ENCODE results near the gene PLIN4.

Gene PLIN4

DNA sequence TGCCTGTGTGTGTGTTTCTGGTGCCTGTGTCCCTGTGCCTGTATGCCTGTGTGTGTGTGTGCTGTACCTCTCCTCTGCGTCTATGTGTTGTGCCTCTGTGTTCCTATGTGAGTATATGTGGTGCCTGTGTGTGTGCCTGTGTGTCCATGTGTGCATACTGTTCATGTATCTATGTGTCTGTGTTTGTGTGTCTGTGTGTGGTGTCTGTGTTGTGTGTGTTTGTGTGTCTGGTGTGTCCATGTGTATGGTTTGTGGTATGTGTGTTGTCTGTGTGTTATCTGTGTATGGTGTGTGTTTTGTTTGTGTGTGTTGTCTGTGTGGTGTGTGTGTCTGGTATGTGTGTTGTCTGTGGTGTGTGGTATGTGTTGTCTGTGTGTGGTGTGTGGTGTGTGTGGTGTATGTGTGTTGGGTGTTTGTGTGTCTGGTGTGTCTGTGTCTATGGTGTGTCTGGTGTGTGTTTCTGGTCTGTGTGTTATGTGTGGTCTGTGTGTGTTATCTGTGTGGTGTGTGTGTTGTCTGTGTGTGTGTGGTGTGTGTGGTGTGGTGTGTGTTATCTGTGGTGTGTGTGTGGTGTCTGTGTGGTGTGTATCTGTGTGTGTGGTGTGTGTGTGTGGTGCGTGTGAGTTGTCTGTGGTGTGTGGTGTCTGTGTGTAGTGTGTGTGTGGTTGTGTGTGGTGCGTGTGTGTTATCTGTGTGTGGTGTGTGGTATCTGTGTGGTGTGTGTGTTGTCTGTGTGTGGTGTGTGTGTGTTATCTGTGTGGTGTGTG, 25.8 kb downstream of the PLIN4 start:
- peak; percentile 41 for DNase-seq (ENCODE audit: low spot score)

GRCh38 chr19:4491446-4491845, 26.8 kb downstream of the PLIN4 start:
- peak; percentile 57 for DNase-seq (ENCODE audit: low spot score)

DNA sequence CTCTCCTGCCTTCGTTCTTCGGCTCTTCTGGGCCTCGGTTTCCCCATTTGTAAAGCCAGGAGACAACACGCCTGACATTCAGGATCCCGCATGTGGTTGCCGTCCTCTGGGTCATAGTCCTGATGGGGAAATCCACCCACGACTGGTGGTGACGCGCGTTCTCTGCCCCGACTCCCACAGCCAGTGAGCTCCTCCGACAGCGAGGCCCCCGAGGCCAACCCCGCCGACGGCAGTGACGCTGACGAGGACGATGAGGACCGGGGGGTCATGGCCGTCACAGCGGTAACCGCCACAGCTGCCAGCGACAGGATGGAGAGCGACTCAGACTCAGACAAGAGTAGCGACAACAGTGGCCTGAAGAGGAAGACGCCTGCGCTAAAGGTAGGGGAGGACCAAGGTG, 29.8 kb downstream of the PLIN4 start:
- DNase-seq (ENCODE audit: low spot score) = no peak

DNA sequence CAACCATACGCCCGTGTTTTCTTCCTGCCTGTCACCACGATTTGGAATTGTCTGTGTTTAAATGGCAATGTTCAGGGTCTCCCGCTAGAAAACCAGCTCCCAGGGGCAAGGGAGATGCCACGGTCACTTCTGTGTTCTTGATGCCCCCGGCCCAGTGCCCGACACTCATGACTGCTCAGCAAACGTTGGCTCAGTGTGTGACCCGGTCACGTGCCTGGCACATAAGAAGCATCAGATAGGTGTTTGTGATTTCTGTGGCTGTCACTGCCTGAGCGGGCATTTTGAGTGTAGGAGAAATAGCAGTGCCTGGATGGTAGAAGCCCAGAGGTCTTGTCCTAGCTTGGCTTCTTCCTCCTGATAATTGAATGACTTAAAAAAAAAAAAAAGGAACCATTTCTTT, 30.7 kb downstream of the PLIN4 start:
- peak; percentile 55 for DNase-seq (ENCODE audit: low spot score)

DNA sequence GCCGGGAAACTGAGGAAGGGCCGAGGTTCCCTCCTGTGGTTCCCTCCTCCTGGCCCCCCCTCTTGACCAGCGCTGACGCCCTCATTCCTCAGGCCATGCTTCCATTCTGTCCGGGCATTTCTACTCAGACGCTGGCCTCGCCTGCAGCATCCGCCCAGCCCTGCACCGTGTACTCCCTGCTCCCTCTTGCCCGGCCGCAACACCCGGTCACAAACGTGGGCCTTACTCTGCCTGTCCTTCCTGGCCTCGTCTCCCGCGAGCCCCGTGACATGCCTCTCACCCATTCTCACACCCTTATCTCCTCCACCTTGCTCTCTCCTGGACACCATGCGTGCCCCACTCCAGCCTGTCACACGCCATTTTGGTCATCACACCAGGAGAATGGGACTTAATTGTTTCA, 34.9 kb downstream of the PLIN4 start:
- DNase-seq (ENCODE audit: low spot score) = peak; percentile 50

DNA sequence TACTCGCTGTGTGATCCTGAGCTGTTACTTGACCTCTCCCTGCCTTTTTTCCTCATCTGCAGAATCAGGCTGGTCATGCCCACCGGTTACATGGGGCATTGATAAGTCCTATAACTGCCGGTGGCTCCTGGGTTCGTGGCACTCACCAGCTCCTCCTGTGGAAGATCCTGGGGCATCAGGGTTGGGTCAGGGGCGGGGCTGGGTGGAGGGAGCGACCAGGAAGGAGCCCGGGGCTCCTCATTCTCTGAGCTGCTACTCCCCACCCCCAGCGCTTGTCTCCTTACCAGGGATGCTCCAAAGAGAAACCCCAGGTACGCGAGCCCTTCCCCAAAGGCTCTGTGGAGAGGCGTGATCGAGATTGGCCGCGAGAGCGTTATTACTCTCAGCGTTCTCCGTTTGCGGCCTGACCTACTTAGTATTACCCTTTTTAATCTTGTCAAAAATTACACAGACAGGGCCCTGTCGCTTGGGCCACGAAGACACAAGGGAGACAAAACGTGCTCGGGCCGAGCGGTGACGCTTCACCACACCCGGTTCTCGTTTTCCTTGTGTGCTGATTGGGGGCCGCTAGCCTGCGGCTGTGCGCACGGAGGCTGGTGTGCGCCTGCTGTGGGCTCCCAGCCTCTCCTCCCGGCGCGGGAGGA, 35.4 kb downstream of the PLIN4 start:
- no peak for DNase-seq (ENCODE audit: low spot score)

GRCh38 chr19:4477034-4477801, 41.1 kb downstream of the PLIN4 start:
- no peak for DNase-seq (ENCODE audit: low spot score)

DNA sequence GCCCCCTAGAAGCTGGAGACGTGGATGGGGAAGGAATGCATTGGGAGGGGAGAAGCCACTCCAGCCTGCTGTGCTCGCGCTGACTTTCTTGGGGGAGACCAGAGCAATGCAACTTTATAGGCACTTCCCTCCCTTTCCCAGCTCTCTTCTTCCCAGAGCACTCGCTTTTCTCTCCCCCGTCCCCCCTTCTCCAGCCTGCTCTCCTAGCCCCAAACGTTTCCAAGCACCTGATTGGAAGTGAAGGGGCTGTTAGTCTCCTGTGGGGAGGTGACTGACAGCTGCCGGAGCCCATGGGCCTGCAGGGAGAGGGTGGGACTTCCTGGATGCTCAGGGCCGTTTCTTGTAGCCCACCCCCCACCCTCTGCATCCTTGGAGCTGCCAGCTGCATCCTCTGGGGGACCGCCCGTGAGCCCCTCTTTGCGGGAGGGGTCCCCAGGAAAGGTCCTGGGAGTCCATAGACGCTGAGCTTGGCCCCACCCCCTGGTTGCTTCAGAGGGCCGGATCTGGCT, 43.7 kb downstream of the PLIN4 start:
- no peak for DNase-seq (ENCODE audit: low spot score)

GRCh38 chr19:4473763-4474513, 44.3 kb downstream of the PLIN4 start:
- no peak for DNase-seq (ENCODE audit: low spot score)

- no peak for DNase-seq (ENCODE audit: low spot score)
Measured at GRCh38 chr19:4473011-4473762, 45.1 kb downstream of the PLIN4 start.

GRCh38 chr19:4472174-4472974, 45.9 kb downstream of the PLIN4 start, which contains the start of gene HDGFL2:
HDGFL2 (plus strand) TSS chr19:4472297; CDS start chr19:4472351, 54 bp downstream.
- DNase-seq (ENCODE audit: low spot score) = no peak

GRCh38 chr19:4471403-4472173, 46.7 kb downstream of the PLIN4 start:
- peak; percentile 98 for DNase-seq (ENCODE audit: low spot score)

GRCh38 chr19:4467835-4468234, 50.5 kb downstream of the PLIN4 start:
- DNase-seq (ENCODE audit: low spot score) = no peak

DNA sequence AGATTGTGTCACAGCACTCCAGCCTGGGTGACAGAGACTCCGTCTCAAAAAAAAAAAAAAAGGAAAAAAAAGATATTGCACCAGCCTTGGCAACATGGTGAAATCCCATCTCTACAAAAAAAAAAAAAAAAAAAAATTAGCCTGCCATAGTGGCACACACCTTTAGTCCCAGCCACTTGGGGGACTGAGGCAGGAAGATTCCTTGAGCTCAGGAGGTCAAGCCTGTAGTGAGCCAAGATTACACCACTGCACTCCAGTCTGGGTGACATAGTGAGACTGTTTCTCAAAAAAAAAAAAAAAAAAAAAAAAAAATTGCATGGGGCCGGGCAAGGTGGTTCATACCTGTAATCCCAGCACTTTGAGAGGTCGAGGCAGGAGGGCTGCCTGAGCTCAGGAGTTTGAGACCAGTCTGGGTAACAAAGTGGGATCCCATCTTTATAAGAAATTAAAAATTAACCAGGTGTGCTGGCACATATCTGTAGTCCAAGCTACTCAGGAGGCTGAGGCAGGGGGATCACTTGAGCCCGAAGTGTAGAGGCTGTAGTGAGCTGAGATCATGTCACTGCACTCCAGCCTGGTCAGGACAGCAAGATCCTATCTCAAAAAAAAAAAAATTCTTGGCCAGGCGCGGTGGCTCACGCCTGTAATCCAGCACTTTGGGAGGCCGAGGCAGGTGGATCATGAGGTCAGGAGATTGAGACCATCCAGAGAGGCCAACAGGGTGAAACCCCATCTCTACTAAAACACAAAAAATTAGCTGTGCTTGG, 53.3 kb downstream of the PLIN4 start:
- no peak for DNase-seq (ENCODE audit: low spot score)

GRCh38 chr19:4457654-4458395, 60.5 kb downstream of the PLIN4 start, which contains the start of gene UBXN6:
UBXN6 (minus strand) TSS chr19:4457794; CDS start chr19:4457697, 97 bp downstream.
- DNase-seq (ENCODE audit: low spot score) = peak; percentile 97

- peak; percentile 90 for DNase-seq (ENCODE audit: low spot score)
Measured at GRCh38 chr19:4456843-4457653, 61.2 kb downstream of the PLIN4 start.

- peak; percentile 70 for DNase-seq (ENCODE audit: low spot score)
Measured at GRCh38 chr19:4456476-4456842, 61.8 kb downstream of the PLIN4 start.

Data from left forelimb (tissue), 1 donor.